Activated CD8-positive, alpha-beta T cell treated with anti-CD3 and anti-CD28 coated beads for 36 hours (primary cell): ENCODE results near the gene RNF144A. TPM values are rescaled to one million over a fixed set of nuclear protein-coding genes. Genes with fewer than 3 reads are reported as not detected.

Source experiments
- ATAC-seq: fragments of 200-7000 bp; cut with Tn5 transposase; one replicate; pipeline ENCODE4 v1.10.0; 2021; ENCODE audit warnings: mild to moderate bottlenecking, moderate library complexity
- CTCF ChIA-PET: fragments of 350-600 bp; sonication (Branson Sonifier 250); formaldehyde crosslinking; loops from one replicate; lab custom pipeline; 2021; ENCODE audit warnings: antibody characterized with exemption; lab: Charles Lee
- POLR2A ChIA-PET: fragments of 350-600 bp; sonication (Branson Sonifier 250); formaldehyde crosslinking; loops from one replicate; lab custom pipeline; 2021; ENCODE audit warnings: antibody characterized with exemption; lab: Charles Lee
- DNase-seq: peaks from one replicate; pipeline ENCODE4 v3.0.0-alpha.2; 2020
- H3K27ac Mint-ChIP-seq: one replicate; pipeline ENCODE4 v1.8.0; 2021; ENCODE audit warnings: mild to moderate bottlenecking, mixed read lengths
- H3K27me3 Mint-ChIP-seq: one replicate; pipeline ENCODE4 v1.8.0; 2021; ENCODE audit warnings: mixed read lengths
- H3K36me3 Mint-ChIP-seq: one replicate; pipeline ENCODE4 v1.8.0; 2021; ENCODE audit warnings: low read depth, mixed read lengths
- H3K4me1 Mint-ChIP-seq: one replicate; pipeline ENCODE4 v1.8.0; 2021; ENCODE audit warnings: low read depth, mixed read lengths
- H3K4me3 Mint-ChIP-seq: one replicate; pipeline ENCODE4 v1.8.0; 2021; ENCODE audit warnings: mild to moderate bottlenecking, moderate library complexity, mixed read lengths
- H3K9me3 Mint-ChIP-seq: one replicate; pipeline ENCODE4 v1.8.0; 2021; ENCODE audit warnings: mixed read lengths
- intact Hi-C: fragments of 100-400 bp; cut with micrococcal nuclease; formaldehyde crosslinking; loops from one replicate; pipeline ENCODE4 v1.10.0; 2022
- total RNA-seq, 2 experiments: library from RNA; stranded (reverse); gene quantifications; one replicate each; pipeline ENCODE4 v1.2.3, GENCODE V29; 2021
- TF ChIP-seq, protein P1 (sequence below): fragments of 200-600 bp; IDR thresholded peaks from one replicate; pipeline ENCODE4 v1.8.0; 2022; ENCODE audit warnings: antibody characterized with exemption, mild to moderate bottlenecking

The RNF144A gene
- total RNA-seq, 2 experiments from 2014 or later, result 32.6 to 36.5 TPM

- Mint-ChIP-seq H3K4me3 (no peak overlapping the region), H3K27me3 (no peaks in the 10 kb centered on the region), H3K27ac (no peak overlapping the region), H3K9me3 (no peaks in the 10 kb centered on the region), H3K4me1 (peaks cover 22% of the 10 kb centered on the region), H3K36me3 (peaks cover 25% of the 10 kb centered on the region)
- ChIA-PET CTCF (interaction anchor here (0.6 to 3.4 kb wide), 59 partner anchors 9 to 316 kb away, joined by 3 to 51 read pairs (median 5); partner anchors contain the start of genes RNF144A and RSAD2), POLR2A (interaction anchor here (0.8 to 1.4 kb wide), 3 partner anchors 31 to 167 kb away, joined by 4 read pairs; partner anchors contain the start of gene RSAD2)
- intact Hi-C loops, result loop anchor here (1.0 to 5.0 kb wide), 2 partner anchors 147 to 217 kb away; no protein-coding TSS in a partner anchor
- peak; percentile 69 for DNase-seq
- peak; percentile 86 for ATAC-seq
- TF ChIP-seq, protein P1, sequence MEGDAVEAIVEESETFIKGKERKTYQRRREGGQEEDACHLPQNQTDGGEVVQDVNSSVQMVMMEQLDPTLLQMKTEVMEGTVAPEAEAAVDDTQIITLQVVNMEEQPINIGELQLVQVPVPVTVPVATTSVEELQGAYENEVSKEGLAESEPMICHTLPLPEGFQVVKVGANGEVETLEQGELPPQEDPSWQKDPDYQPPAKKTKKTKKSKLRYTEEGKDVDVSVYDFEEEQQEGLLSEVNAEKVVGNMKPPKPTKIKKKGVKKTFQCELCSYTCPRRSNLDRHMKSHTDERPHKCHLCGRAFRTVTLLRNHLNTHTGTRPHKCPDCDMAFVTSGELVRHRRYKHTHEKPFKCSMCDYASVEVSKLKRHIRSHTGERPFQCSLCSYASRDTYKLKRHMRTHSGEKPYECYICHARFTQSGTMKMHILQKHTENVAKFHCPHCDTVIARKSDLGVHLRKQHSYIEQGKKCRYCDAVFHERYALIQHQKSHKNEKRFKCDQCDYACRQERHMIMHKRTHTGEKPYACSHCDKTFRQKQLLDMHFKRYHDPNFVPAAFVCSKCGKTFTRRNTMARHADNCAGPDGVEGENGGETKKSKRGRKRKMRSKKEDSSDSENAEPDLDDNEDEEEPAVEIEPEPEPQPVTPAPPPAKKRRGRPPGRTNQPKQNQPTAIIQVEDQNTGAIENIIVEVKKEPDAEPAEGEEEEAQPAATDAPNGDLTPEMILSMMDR, result peak; percentile 97
Measured at GRCh38 chr2:7044253-7045250, 127.3 kb downstream of the RNF144A start.

GRCh38 chr2:7045601-7046590, 128.7 kb downstream of the RNF144A start:
- ATAC-seq (peak; percentile 10), DNase-seq (no peak)
- Mint-ChIP-seq H3K4me3 (no peak overlapping the region), H3K4me1 (peaks cover 22% of the 10 kb centered on the region), H3K36me3 (peaks cover 24% of the 10 kb centered on the region), H3K9me3 (no peaks in the 10 kb centered on the region), H3K27me3 (no peaks in the 10 kb centered on the region), H3K27ac (no peak overlapping the region)
- TF ChIP-seq, protein P1, result no peak
- ChIA-PET POLR2A (no interaction called here), CTCF (interaction anchor here (0.6 to 3.4 kb wide), 8 partner anchors 10 to 190 kb away, joined by 3 to 51 read pairs (median 4); no protein-coding TSS in a partner anchor)
- intact Hi-C loops, result no loop called here

GRCh38 chr2:7047661-7048060, 130.4 kb downstream of the RNF144A start:
- CTCF ChIA-PET, result interaction anchor here (0.8 to 0.9 kb wide), 2 partner anchors 11 to 151 kb away, joined by 3 read pairs; no protein-coding TSS in a partner anchor
- no peak for ATAC-seq
- H3K4me3 Mint-ChIP-seq, result no peak overlapping the region
- intact Hi-C loops, result no loop called here
- POLR2A ChIA-PET, result no interaction called here
- H3K9me3 Mint-ChIP-seq, result no peaks in the 10 kb centered on the region
- no peak overlapping the region for H3K27ac Mint-ChIP-seq
- no peak for DNase-seq
- TF ChIP-seq, protein P1, result no peak
- no peaks in the 10 kb centered on the region for H3K27me3 Mint-ChIP-seq
- peaks cover 22% of the 10 kb centered on the region for H3K4me1 Mint-ChIP-seq
- H3K36me3 Mint-ChIP-seq, result peaks cover 24% of the 10 kb centered on the region

GRCh38 chr2:7048762-7049294, 131.6 kb downstream of the RNF144A start:
- ChIA-PET CTCF (no interaction called here), POLR2A (interaction anchor here (0.6 kb wide), 1 partner anchor 133 kb away, joined by 3 read pairs; no protein-coding TSS in a partner anchor)
- ATAC-seq (no peak), DNase-seq (no peak)
- TF ChIP-seq, protein P1, result no peak
- intact Hi-C loops, result no loop called here
- H3K27me3 Mint-ChIP-seq, result no peaks in the 10 kb centered on the region
- H3K36me3 Mint-ChIP-seq, result peaks cover 24% of the 10 kb centered on the region
- peaks cover 22% of the 10 kb centered on the region for H3K4me1 Mint-ChIP-seq
- no peaks in the 10 kb centered on the region for H3K9me3 Mint-ChIP-seq
- H3K27ac Mint-ChIP-seq, result no peak overlapping the region
- H3K4me3 Mint-ChIP-seq, result no peak overlapping the region
